Measurements from ENCODE around the gene JMJD6.
A peak's percentile ranks its signal among the peaks of the same experiment; 100 is the strongest.

- peak; percentile 69 for TF ChIP-seq CTCF (conservative IDR thresholded peaks at IDR 0.05; ENCODE audit: low read length)
- TF ChIP-seq EZH2phosphoT487 (IDR thresholded peaks at IDR 0.05; ENCODE audit: borderline replicate concordance), result no peak
Measured at GRCh38 chr17:76726776-76727718, 641 bp upstream of the JMJD6 start, which contains the start of gene METTL23.

Measured in Loucy (cell line).